A549 treated with AZD9567 at 1 μM for 4 hours (cell line): ENCODE data around the gene ATP2A3. TPM values are rescaled to one million over a fixed set of nuclear protein-coding genes. Genes with fewer than 3 reads are reported as not detected.

Source experiments
- total RNA-seq: library from RNA; stranded (reverse); fragments of 200-300 nt; extraction: Qiagen RNA extraction; gene quantifications from 5 replicates; pipeline ENCODE4 v1.2.3, GENCODE V29; 2022; ENCODE audit not compliant: insufficient read depth

ATP2A3 gene
- 3.6 to 5.0 TPM (median 4.4 TPM) in 5 replicates for total RNA-seq

GRCh38 chr17:3964203-3965117 lies at the start of gene ATP2A3:
ATP2A3 (minus strand) TSS chr17:3964437; CDS start chr17:3964291, 146 bp downstream.

GRCh38 chr17:3915995-3916696 lies 48.1 kb downstream of the ATP2A3 start, which contains the start of gene P2RX1:
P2RX1 (minus strand) TSS chr17:3916465; CDS start chr17:3916225, 240 bp downstream.

GRCh38 chr17:3893003-3893719 lies 71.1 kb downstream of the ATP2A3 start, which contains the start of gene CAMKK1:
CAMKK1 (minus strand) TSS chr17:3893053; CDS start chr17:3885687, 7,366 bp downstream.

Other genes with a start within 250 kb of the ATP2A3 start
- gene HASPIN, start 240.5 kb downstream of the ATP2A3 start, total RNA-seq = 12.7 to 19.8 TPM (median 13.6 TPM) in 5 replicates
- 61.9 to 101 TPM (median 93.8 TPM) in 5 replicates for gene ITGAE, start 163.2 kb downstream of the ATP2A3 start, total RNA-seq
- gene NCBP3, start 118.2 kb downstream of the ATP2A3 start, total RNA-seq = 29.7 to 46.3 TPM (median 32.6 TPM) in 5 replicates
- 18.6 to 20.6 TPM (median 20.0 TPM) in 5 replicates for gene CAMKK1, start 71.4 kb downstream of the ATP2A3 start, total RNA-seq
- gene P2RX1, start 48.0 kb downstream of the ATP2A3 start, total RNA-seq = 0.06 to 0.08 TPM in 2 of 5 replicates, not detected in the others
- 11.1 to 15.7 TPM (median 14.1 TPM) in 5 replicates for gene ZZEF1, start 178.6 kb upstream of the ATP2A3 start, total RNA-seq
- 16.2 to 25.5 TPM (median 19.2 TPM) in 5 replicates for gene CYB5D2, start 178.8 kb upstream of the ATP2A3 start, total RNA-seq